ENCODE results near the gene BAIAP2.

DNA sequence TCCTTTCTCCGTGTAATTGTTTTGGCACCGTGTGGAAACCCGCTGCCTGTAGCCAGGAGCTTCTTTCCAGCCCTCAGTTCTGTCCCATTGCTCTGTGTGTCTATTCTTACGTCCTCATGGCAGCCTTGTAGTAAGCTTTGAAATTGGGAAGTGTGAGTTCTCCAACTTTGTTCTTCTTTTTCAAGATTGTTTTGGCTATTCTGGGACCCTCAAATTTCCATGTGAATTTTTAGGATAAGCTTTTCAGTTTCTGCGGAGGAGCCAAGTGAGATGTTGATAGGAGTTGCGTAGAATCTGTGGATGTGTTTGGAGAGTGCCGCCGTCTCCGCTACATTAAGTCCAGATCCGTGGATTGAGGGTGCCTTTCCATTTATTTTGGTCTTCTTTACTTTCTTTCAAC, 28.1 kb upstream of the BAIAP2 start:
- TF ChIP-seq, protein P1, sequence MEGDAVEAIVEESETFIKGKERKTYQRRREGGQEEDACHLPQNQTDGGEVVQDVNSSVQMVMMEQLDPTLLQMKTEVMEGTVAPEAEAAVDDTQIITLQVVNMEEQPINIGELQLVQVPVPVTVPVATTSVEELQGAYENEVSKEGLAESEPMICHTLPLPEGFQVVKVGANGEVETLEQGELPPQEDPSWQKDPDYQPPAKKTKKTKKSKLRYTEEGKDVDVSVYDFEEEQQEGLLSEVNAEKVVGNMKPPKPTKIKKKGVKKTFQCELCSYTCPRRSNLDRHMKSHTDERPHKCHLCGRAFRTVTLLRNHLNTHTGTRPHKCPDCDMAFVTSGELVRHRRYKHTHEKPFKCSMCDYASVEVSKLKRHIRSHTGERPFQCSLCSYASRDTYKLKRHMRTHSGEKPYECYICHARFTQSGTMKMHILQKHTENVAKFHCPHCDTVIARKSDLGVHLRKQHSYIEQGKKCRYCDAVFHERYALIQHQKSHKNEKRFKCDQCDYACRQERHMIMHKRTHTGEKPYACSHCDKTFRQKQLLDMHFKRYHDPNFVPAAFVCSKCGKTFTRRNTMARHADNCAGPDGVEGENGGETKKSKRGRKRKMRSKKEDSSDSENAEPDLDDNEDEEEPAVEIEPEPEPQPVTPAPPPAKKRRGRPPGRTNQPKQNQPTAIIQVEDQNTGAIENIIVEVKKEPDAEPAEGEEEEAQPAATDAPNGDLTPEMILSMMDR (IDR thresholded peaks at IDR 0.05; ENCODE audit: low read length), result no peak
- TF ChIP-seq EZH2 (optimal IDR thresholded peaks at IDR 0.05; ENCODE audit: low read depth, low read length) (no peak), EZH2phosphoT487 (IDR thresholded peaks at IDR 0.05; ENCODE audit: low read length) (no peak)
